ENCODE data around the gene CNR2. TPM values are rescaled to one million over a fixed set of nuclear protein-coding genes. Genes with fewer than 3 reads are reported as not detected.
"Not testable (repeated sequence)": the region's sequence is repeated elsewhere in the genome, so short reads cannot be mapped to it uniquely, and the experiment has no call there.

CNR2 gene
- total RNA-seq, 2 donors from 2014 or later, result not detected

- DNase-seq (peak; percentile 52), ATAC-seq (no peak)
- intact Hi-C loops (cut with DNase I), result no loop called here
These were observed 10.7 kb upstream of the CNR2 start for GRCh38 chr1:23923592-23924499.

GRCh38 chr1:23922321-23922943, 9.3 kb upstream of the CNR2 start:
- ATAC-seq (no peak), DNase-seq (no peak)

DNA sequence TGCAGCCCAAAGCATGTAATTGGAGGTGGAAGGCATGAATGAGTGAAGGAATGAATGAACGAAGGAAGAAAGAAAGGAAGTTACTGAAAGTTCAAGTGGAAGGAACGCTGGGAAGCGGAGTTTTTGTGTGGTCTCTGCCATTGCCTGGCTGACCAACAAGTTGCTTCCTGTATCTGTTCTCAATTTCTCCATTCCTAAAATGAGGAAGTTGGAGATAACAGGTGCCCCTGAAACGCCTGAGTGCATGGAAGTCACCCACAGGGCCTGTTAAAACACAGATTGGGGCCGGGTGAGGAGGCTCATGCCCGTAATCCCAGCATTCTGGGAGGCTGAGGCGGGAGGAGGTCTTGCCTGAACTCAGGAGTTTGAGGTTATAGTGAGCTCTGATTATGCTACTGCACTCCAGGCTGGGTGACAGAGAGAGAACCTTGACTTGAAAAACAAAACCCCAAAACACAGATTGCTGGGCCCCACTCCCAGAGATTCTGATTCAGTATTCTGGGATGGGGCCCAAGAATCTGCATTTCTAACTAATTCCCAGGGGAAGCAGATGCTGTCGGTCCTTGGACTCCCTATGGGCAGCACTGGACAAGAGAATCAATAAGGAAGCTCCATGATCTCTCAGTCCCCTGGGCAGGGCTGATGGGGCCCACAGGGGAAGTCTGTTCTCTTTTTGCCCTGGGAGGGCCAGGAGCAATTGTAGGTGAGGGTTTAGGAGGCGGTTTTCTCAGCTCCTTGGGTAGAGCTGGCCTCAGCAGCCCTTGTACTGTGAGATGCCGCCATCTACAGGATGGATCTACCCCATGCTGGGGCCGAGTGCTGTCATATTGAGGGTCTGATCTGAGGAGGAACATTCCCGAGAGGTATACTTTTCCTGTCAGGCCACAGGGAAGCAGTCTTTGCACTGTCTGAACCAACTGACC, 3.3 kb upstream of the CNR2 start:
- peak; percentile 84 to 88 for ATAC-seq
- intact Hi-C loops (cut with DNase I), result loop anchor here in 1 of 2 donors (5.0 kb wide), 1 partner anchor 144 kb away; no protein-coding TSS in a partner anchor

More at GRCh38 chr1:23922321-23922943, 9.3 kb upstream of the CNR2 start:
- intact Hi-C loops (cut with DNase I), result no loop called here

GRCh38 chr1:23915466-23915865, 2.3 kb upstream of the CNR2 start:
- ATAC-seq (no peak), DNase-seq (no peak)
- intact Hi-C loops (cut with DNase I), result loop anchor here in 1 of 2 donors (5.0 kb wide), 1 partner anchor 143 kb away; no protein-coding TSS in a partner anchor

More for the DNA sequence above, 3.3 kb upstream of the CNR2 start:
- DNase-seq, result peak; percentile 61

DNA sequence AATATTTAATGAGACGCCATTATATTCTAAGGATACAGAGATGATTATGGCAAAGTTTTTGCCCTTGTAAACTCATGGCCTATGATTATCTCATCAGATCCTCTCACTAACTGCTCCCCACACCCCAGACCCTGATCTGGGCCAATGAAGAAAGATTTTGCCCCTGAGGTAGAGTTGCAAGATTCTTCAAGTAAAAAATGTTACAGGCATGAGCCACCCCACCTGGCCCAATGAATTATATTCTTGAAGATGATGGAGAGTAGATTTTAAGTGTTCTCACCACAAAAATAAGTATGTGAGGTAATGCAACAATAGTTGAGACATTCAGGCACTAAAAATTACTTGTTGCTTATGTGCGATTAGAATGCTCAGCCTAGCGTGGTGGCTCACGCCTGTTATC, 1.8 kb upstream of the CNR2 start:
- ATAC-seq, result no peak
- intact Hi-C loops (cut with DNase I), result loop anchor here in 1 of 2 donors (5.0 kb wide), 1 partner anchor 143 kb away; no protein-coding TSS in a partner anchor
- DNase-seq, result no peak

- intact Hi-C loops (cut with DNase I), result no loop called here
- ATAC-seq (no peak), DNase-seq (no peak)
These were observed 1.2 kb downstream of the CNR2 start for GRCh38 chr1:23911921-23912320.

GRCh38 chr1:23910553-23911246, 2.5 kb downstream of the CNR2 start:
- intact Hi-C loops (cut with DNase I), result no loop called here
- no peak for DNase-seq
- ATAC-seq, result no peak

GRCh38 chr1:23910144-23910543, 3.0 kb downstream of the CNR2 start:
- intact Hi-C loops (cut with DNase I), result no loop called here
- DNase-seq, result no peak
- no peak for ATAC-seq

- intact Hi-C loops (cut with DNase I), result no loop called here
- no peak for ATAC-seq
- no peak for DNase-seq
These were observed 3.8 kb downstream of the CNR2 start for GRCh38 chr1:23909412-23909811.

- peak; percentile 57 to 71 for ATAC-seq
- intact Hi-C loops (cut with DNase I), result no loop called here
- DNase-seq, result no peak
These were observed 4.5 kb downstream of the CNR2 start for GRCh38 chr1:23908453-23909341.

GRCh38 chr1:23906731-23907130, 6.4 kb downstream of the CNR2 start:
- DNase-seq (no peak), ATAC-seq (no peak)
- intact Hi-C loops (cut with DNase I), result no loop called here

DNA sequence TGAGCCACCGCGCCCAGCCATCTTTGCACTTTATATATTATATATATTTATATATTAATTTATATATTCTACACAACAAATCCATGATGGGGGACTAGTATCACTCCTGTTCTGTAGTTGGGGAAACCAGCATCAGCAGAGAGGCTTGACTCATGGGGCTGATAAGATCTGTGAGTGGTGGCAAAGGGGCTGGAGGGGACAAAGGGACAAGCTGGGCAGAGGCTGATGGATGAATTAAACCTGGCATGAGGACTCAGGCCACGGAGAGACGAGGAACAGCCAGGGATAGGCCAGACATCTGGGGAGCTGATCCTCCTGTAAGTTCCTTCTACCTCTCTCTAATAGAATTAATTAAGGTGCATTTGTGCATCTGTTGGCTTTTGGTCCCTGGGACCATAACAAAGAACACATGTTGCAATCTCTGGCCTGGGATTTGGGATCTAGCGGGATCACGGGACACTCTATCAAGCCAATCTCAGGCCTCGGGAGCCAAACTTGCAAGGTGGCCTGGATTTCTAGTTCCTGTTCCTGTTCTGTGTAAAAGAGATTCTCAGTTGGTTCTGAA, 7.6 kb downstream of the CNR2 start:
- DNase-seq, result no peak
- no peak for ATAC-seq
- intact Hi-C loops (cut with DNase I), result no loop called here

DNA sequence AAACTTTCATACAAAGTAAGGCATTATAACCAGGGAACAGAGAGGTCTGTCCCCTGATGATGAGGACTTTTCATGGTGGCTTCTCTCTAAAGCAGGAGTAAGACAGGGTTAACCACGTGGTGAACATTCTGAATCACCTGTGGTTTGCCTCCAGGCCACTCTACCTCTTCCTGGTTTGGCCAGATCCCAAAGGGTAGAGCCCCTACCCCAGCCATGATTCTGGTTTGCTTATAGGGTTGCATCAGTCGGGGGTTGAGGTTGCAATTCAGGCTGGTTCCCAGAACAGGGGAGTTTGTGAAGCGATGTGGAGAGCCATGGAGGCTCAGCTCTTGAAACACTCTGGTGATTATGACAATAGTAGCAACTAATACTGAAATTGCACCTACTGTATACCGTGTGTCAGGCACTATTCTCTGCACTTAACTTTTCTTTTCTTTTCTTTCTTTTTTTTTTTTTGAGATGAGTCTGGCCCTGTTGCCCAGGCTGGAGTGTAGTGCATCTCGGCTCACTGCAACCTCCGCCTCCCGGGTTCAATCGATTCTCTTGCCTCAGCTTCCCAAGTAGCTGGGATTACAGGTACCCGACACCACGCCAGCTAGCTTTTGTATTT, 8.3 kb downstream of the CNR2 start:
- intact Hi-C loops (cut with DNase I), result no loop called here
- DNase-seq, result no peak
- no peak for ATAC-seq

GRCh38 chr1:23903754-23904153, 9.4 kb downstream of the CNR2 start:
- ATAC-seq, result no peak
- DNase-seq, result no peak
- intact Hi-C loops (cut with DNase I), result no loop called here

DNA sequence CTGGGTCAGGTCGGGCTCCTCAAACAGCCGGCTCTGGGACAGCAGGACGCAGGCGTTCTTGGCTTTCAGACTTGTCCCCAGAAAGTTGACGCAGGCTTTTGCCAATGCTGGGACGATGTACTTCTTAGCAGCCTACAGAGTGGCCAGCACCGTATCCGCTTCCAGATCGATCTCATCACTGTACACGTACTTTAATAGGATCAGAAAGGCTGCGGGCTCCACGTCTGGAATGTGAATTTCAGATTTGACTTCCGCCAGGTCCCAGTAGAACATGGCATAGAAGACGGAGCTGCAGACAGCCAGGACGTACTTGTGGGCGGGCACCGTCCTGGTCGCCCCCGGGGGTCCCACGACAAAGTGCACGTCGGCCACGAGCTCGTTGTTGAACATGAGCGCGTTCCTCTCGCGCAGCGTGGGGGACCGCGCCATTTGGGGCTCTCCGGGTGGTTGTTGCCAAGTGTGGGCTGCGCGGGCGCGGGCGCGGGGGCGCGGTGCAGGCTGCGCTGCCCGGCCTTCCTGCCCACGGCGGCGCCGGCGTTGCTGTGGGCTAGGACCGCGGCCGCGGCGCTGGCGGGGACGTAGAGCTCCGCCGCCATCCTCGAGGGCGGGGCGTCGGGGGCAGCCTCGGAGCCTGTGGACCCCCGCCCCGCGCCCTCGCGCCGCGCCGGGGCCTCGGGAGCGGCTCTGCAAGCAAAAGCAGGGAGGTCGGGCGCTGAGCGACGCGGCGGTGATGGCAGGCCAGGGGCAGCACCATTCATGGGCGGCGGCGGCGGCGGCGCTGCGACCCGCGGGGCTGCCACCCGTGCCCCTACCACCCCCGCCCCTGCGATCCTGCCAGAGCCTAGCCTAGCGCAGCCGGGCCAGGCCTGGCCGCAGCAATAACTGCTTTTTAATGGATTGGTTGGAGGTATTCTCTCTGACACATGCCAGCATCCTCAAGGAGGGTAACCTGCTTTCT, 10.6 kb downstream of the CNR2 start:
- intact Hi-C loops (cut with DNase I), result no loop called here
- ATAC-seq, result peak; percentile 72 to 78
- peak; percentile 23 for DNase-seq

GRCh38 chr1:23900017-23900416, 13.1 kb downstream of the CNR2 start:
- intact Hi-C loops (cut with DNase I); DNase-seq; ATAC-seq: not testable (repeated sequence)

Data from left cardiac atrium (tissue), 4 donors.